Fibroblast of villous mesenchyme (primary cell): ENCODE measurements around the gene CACNG7. TPM values are rescaled to one million over a fixed set of nuclear protein-coding genes. Genes with fewer than 3 reads are reported as not detected.

Experiments
- DNase-seq: peaks from one replicate; pipeline ENCODE4 v3.0.0-alpha.2; 2010; ENCODE audit warnings: low read depth
- H3K4me3 ChIP-seq: 2 replicates; pipeline ENCODE4 v1.5.1; 2011; ENCODE audit warnings: low read depth, mild to moderate bottlenecking, low read length
- total RNA-seq: library from RNA; depleted of rRNA; stranded (reverse); fragments of >200 nt; gene quantifications from 2 replicates; pipeline ENCODE4 v1.2.3, GENCODE V29; 2012
- TF ChIP-seq, protein P1 (sequence below): IDR thresholded peaks from 2 replicates; pipeline ENCODE4 v1.5.1; 2012; ENCODE audit warnings: low read depth, mild to moderate bottlenecking, low read length; ENCODE audit not compliant: insufficient read depth

Gene CACNG7
- total RNA-seq, 1 donor: 0.43 TPM

DNA sequence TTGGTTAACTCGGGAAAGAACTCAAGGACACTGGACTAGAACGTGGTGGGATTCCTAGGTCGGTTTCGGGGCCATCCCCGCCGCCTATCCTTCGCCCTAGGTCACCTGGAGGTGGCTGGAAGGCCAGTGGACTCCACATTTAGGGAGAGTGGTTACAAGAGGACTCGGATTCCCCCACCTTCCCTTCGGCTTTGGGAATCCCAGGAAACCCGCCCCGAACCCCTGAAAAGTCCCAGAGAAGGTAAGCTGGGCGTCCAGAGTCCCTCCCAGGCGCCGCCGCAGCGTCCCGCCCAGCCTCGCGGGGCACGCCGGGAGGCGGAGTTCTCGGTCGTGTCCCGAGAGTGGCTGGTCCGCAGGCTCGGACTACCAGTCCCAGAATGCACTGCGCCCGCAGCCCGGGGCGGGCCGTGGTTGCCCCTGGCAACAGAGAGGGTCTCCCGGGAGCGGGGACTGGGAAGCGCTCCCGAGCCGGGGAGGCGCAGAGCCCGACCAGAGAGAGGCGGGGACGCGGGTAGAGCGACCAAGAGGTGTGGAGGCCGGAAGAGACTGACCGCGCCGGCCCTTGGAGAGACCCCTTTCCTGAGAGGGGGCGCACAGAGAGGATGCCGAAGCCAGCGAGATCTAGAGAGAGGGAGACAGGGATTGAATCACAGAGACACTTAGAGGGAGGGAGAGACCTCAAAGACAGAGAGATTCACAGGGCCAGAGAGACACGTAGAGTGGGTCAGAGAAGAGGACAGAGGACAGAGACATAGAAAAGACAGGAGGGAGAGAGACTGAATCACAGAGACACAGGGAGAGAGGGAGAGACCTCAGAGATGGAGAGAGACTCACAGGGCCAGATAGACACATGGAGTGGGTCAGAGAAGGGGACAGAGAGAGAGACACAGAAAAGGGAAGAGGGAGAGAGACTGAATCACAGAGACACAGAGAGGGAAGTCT is 29.7 kb upstream of the CACNG7 start:
- peak overlapping the region; percentile 59 for H3K4me3 ChIP-seq
- DNase-seq: peak; percentile 87
- TF ChIP-seq, protein P1, sequence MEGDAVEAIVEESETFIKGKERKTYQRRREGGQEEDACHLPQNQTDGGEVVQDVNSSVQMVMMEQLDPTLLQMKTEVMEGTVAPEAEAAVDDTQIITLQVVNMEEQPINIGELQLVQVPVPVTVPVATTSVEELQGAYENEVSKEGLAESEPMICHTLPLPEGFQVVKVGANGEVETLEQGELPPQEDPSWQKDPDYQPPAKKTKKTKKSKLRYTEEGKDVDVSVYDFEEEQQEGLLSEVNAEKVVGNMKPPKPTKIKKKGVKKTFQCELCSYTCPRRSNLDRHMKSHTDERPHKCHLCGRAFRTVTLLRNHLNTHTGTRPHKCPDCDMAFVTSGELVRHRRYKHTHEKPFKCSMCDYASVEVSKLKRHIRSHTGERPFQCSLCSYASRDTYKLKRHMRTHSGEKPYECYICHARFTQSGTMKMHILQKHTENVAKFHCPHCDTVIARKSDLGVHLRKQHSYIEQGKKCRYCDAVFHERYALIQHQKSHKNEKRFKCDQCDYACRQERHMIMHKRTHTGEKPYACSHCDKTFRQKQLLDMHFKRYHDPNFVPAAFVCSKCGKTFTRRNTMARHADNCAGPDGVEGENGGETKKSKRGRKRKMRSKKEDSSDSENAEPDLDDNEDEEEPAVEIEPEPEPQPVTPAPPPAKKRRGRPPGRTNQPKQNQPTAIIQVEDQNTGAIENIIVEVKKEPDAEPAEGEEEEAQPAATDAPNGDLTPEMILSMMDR: no peak

GRCh38 chr19:53880711-53881481 is 28.2 kb upstream of the CACNG7 start:
- no peak overlapping the region for H3K4me3 ChIP-seq
- TF ChIP-seq, protein P1: no peak
- DNase-seq: no peak

DNA sequence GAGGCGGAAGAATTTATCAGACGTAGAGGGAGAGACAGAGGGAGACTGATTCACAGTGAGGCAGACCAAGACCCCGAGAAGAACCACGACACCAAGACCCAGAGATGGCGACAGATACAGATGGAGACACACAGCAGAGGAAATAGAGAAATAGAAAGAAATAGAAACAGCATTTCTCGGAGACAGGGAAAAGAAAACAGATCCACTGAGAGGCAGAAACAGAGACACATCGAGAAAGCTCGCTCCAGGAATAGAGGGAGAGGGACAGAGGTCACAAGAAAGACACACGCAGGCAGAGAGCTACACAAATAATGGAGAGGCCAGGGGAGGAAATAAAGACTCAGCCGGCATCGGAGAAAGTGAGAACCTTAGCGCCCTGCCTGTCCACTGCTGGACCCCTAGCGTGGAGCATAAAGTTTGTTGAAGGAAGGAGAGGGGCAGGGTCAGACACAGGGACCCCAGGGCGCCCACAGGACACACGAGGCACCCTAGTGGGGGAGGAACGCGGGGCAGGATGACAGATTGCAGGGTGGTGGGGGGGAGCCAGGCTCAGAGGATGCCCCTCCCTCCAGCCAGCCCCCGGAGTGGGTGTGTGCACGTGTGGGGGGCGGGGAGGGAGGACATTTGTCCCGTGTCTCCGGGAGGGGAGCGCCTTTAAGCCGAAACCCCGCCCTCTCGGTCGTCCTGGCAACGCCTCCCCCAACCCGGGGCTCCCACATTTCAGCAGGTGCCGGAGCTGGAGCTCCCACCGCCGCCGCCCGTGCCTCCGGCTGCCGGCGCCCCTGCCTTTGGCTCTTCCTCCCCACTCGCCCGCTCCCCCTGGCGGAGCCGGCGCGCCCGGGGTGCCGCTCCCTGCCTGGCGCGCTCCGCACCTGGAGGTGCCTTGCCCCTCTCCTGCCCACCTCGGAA is 27.3 kb upstream of the CACNG7 start, which contains the start of gene PRKCG:
PRKCG (plus strand) TSS at position 716 of the 909 bp plus-strand sequence. CDS start 298 bp downstream, outside the sequence.
- TF ChIP-seq, protein P1: peak; percentile 56
- no peak for DNase-seq
- H3K4me3 ChIP-seq: peak within 1 kb of the TSS; percentile 50

GRCh38 chr19:53882391-53883050 is 26.6 kb upstream of the CACNG7 start:
- H3K4me3 ChIP-seq: no peak overlapping the region
- DNase-seq: no peak
- TF ChIP-seq, protein P1: no peak

DNA sequence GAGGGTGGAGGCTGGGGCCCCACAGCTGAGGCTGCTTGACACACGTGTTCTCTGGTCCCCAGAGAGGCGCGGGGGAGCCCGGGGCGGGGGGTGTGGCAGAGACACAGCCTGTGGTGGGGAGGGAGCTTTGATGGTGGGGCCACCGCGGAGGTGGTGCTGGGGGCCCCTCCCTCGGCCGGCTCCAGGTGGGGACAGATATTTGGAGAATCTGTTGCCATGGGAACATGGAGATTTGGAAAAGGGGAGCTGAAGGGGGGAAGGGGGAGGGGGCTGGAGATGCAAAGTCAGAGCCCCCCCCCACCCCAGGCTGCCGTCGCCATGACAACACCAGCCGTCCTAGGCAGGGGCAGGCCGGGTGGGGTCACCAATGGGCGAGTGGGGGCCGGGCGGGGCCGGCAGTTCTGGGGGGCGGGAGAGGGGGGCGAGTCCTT is 25.8 kb upstream of the CACNG7 start:
- TF ChIP-seq, protein P1: no peak
- no peak for DNase-seq
- no peak overlapping the region for H3K4me3 ChIP-seq

GRCh38 chr19:53883741-53884140 is 25.3 kb upstream of the CACNG7 start:
- TF ChIP-seq, protein P1: no peak
- DNase-seq: no peak

More at GRCh38 chr19:53883741-53884140, 25.3 kb upstream of the CACNG7 start:
- H3K4me3 ChIP-seq: no peak overlapping the region
